ENCODE results near the gene PLTP. TPM values are rescaled to one million over a fixed set of nuclear protein-coding genes. Genes with fewer than 3 reads are reported as not detected.

PLTP gene
- total and polyA plus RNA-seq, 2 of the 13 experiments (the other 11 are each of a cell fraction or from before 2014, with no cell fraction given) = 16.9 to 28.6 TPM

DNA sequence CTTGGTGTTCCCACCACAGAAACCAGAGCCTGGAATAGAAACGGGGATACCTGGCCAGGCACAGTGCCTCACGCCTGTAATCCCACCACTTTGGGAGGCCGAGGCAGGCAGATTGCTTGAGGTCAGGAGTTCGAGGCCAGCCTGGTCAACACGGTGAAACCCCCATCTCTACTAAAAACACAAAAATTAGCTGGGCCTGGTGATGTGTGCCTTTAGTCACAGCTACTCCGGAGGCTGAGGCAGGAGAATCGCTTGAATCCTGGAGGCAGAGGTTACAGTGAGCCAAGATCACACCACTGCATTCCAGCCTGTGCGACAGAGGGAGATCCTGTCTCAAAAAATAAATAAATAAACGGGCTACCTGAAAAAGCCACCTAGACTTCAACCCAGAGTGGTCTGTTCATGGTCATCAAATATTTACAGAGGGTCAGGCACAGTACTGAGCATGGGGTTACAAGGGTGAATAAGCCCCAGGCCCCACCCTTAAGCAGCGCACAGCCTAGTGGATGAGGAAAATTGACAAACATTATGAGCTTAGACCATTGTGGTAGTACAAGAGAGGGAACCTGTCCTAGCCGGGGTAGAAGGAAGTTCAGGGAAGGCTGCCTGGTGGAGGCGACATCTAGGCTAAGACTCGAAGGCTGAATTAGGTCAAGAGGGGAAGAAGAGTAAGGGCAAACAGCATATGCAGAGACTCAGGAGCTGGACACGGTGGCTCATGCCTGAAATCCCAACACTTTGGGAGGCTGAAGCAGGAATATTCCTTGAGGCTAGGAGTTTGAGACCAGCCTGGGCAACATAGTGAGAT lies 15.3 kb upstream of the PLTP start (continued):
- TF ChIP-seq, protein P1, sequence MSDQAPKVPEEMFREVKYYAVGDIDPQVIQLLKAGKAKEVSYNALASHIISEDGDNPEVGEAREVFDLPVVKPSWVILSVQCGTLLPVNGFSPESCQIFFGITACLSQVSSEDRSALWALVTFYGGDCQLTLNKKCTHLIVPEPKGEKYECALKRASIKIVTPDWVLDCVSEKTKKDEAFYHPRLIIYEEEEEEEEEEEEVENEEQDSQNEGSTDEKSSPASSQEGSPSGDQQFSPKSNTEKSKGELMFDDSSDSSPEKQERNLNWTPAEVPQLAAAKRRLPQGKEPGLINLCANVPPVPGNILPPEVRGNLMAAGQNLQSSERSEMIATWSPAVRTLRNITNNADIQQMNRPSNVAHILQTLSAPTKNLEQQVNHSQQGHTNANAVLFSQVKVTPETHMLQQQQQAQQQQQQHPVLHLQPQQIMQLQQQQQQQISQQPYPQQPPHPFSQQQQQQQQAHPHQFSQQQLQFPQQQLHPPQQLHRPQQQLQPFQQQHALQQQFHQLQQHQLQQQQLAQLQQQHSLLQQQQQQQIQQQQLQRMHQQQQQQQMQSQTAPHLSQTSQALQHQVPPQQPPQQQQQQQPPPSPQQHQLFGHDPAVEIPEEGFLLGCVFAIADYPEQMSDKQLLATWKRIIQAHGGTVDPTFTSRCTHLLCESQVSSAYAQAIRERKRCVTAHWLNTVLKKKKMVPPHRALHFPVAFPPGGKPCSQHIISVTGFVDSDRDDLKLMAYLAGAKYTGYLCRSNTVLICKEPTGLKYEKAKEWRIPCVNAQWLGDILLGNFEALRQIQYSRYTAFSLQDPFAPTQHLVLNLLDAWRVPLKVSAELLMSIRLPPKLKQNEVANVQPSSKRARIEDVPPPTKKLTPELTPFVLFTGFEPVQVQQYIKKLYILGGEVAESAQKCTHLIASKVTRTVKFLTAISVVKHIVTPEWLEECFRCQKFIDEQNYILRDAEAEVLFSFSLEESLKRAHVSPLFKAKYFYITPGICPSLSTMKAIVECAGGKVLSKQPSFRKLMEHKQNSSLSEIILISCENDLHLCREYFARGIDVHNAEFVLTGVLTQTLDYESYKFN (CRISPR knock-in tag; conservative IDR thresholded peaks at IDR 0.05) = peak; percentile 99
- no peak for TF ChIP-seq SP1 (IDR thresholded peaks at IDR 0.05)
- peak; percentile 56 for TF ChIP-seq SP1 (CRISPR knock-in tag; IDR thresholded peaks at IDR 0.05)
- TF ChIP-seq BRD4 (CRISPR knock-in tag; IDR thresholded peaks at IDR 0.05) = peak; percentile 23; the same call in 1 of the 2 replicates
- no peak for TF ChIP-seq ZSCAN12 (CRISPR knock-in tag; IDR thresholded peaks at IDR 0.05)
- no peak for TF ChIP-seq SRSF4 (IDR thresholded peaks at IDR 0.05; ENCODE audit: low read depth, low read length, poor library complexity, severe bottlenecking)
- 0 out of 2 replicates have a peak, but pooled peaks have one; percentile 53 for TF ChIP-seq CBFB (CRISPR knock-in tag; IDR thresholded peaks at IDR 0.05)
- TF ChIP-seq SNAPC2 (CRISPR knock-in tag; IDR thresholded peaks at IDR 0.05) = no peak
- peak; percentile 97 for TF ChIP-seq ZNF3 (CRISPR knock-in tag; IDR thresholded peaks at IDR 0.05)
- TF ChIP-seq RARG (CRISPR knock-in tag; IDR thresholded peaks at IDR 0.05; ENCODE audit: low read depth) = no peak
- peak; percentile 57; the same call in 1 of the 2 replicates for TF ChIP-seq JUN (CRISPR knock-in tag; IDR thresholded peaks at IDR 0.05)
- peak; percentile 82; the same call in 1 of the 2 replicates for TF ChIP-seq ZNF737 (CRISPR knock-in tag; IDR thresholded peaks at IDR 0.05; ENCODE audit: borderline replicate concordance)
- TF ChIP-seq, protein P2, sequence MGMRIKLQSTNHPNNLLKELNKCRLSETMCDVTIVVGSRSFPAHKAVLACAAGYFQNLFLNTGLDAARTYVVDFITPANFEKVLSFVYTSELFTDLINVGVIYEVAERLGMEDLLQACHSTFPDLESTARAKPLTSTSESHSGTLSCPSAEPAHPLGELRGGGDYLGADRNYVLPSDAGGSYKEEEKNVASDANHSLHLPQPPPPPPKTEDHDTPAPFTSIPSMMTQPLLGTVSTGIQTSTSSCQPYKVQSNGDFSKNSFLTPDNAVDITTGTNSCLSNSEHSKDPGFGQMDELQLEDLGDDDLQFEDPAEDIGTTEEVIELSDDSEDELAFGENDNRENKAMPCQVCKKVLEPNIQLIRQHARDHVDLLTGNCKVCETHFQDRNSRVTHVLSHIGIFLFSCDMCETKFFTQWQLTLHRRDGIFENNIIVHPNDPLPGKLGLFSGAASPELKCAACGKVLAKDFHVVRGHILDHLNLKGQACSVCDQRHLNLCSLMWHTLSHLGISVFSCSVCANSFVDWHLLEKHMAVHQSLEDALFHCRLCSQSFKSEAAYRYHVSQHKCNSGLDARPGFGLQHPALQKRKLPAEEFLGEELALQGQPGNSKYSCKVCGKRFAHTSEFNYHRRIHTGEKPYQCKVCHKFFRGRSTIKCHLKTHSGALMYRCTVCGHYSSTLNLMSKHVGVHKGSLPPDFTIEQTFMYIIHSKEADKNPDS (CRISPR knock-in tag; IDR thresholded peaks at IDR 0.05) = peak; percentile 97; the same call in 1 of the 2 replicates
- no peak for TF ChIP-seq HNRNPL (IDR thresholded peaks at IDR 0.05; ENCODE audit: low read depth, low read length)
- TF ChIP-seq, protein P3, sequence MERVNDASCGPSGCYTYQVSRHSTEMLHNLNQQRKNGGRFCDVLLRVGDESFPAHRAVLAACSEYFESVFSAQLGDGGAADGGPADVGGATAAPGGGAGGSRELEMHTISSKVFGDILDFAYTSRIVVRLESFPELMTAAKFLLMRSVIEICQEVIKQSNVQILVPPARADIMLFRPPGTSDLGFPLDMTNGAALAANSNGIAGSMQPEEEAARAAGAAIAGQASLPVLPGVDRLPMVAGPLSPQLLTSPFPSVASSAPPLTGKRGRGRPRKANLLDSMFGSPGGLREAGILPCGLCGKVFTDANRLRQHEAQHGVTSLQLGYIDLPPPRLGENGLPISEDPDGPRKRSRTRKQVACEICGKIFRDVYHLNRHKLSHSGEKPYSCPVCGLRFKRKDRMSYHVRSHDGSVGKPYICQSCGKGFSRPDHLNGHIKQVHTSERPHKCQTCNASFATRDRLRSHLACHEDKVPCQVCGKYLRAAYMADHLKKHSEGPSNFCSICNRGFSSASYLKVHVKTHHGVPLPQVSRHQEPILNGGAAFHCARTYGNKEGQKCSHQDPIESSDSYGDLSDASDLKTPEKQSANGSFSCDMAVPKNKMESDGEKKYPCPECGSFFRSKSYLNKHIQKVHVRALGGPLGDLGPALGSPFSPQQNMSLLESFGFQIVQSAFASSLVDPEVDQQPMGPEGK (CRISPR knock-in tag; IDR thresholded peaks at IDR 0.05) = peak; percentile 99
- TF ChIP-seq, protein P4, sequence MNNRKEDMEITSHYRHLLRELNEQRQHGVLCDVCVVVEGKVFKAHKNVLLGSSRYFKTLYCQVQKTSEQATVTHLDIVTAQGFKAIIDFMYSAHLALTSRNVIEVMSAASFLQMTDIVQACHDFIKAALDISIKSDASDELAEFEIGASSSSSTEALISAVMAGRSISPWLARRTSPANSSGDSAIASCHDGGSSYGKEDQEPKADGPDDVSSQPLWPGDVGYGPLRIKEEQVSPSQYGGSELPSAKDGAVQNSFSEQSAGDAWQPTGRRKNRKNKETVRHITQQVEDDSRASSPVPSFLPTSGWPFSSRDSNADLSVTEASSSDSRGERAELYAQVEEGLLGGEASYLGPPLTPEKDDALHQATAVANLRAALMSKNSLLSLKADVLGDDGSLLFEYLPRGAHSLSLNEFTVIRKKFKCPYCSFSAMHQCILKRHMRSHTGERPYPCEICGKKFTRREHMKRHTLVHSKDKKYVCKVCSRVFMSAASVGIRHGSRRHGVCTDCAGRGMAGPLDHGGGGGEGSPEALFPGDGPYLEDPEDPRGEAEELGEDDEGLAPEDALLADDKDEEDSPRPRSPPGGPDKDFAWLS (CRISPR knock-in tag; IDR thresholded peaks at IDR 0.05; ENCODE audit: borderline replicate concordance) = peak; percentile 25; the same call in 1 of the 2 replicates
- no peak for TF ChIP-seq ZNF17 (CRISPR knock-in tag; IDR thresholded peaks at IDR 0.05)
- no peak for TF ChIP-seq KLF6 (CRISPR knock-in tag; IDR thresholded peaks at IDR 0.05)
- TF ChIP-seq ZSCAN22 (CRISPR knock-in tag; IDR thresholded peaks at IDR 0.05) = no peak

Data from HepG2 (cell line).